COLO668 (cell line): Measurements from ENCODE around the gene SRSF5.

Experiments
- DNase-seq: peaks from one replicate; lab custom pipeline; 2025; ENCODE audit not compliant: unreplicated experiment; lab: John Stamatoyannopoulos, UW

The SRSF5 gene

GRCh38 chr14:69769623-69770022 is 2.7 kb downstream of the SRSF5 start:
- no peak for DNase-seq

GRCh38 chr14:69770559-69770958 is 3.6 kb downstream of the SRSF5 start:
- DNase-seq: no peak

GRCh38 chr14:69771136-69771535 is 4.2 kb downstream of the SRSF5 start:
- no peak for DNase-seq

GRCh38 chr14:69772082-69773017 is 5.4 kb downstream of the SRSF5 start:
- DNase-seq: no peak

GRCh38 chr14:69773571-69774276 is 6.8 kb downstream of the SRSF5 start:
- no peak for DNase-seq

- DNase-seq: no peak
These were observed 8.1 kb downstream of the SRSF5 start for GRCh38 chr14:69775012-69775411.

- no peak for DNase-seq
These were observed 10.0 kb downstream of the SRSF5 start for GRCh38 chr14:69776875-69777453.

- no peak for DNase-seq
These were observed 12.1 kb downstream of the SRSF5 start for GRCh38 chr14:69779088-69779487.

- DNase-seq: no peak
These were observed 13.2 kb downstream of the SRSF5 start for GRCh38 chr14:69780092-69780491.

- DNase-seq: no peak
These were observed 14.0 kb downstream of the SRSF5 start for GRCh38 chr14:69780952-69781351.

- no peak for DNase-seq
These were observed 18.0 kb downstream of the SRSF5 start for GRCh38 chr14:69784942-69785341.

- no peak for DNase-seq
These were observed 19.7 kb downstream of the SRSF5 start for GRCh38 chr14:69786603-69787002.

- no peak for DNase-seq
These were observed 22.2 kb downstream of the SRSF5 start for GRCh38 chr14:69789118-69789640.

GRCh38 chr14:69792887-69793421 is 26.0 kb downstream of the SRSF5 start:
- no peak for DNase-seq

GRCh38 chr14:69794791-69795190 is 27.8 kb downstream of the SRSF5 start:
- no peak for DNase-seq

- no peak for DNase-seq
These were observed 28.7 kb downstream of the SRSF5 start for GRCh38 chr14:69795691-69796090.

- no peak for DNase-seq
These were observed 30.0 kb downstream of the SRSF5 start, which contains the start of gene SLC10A1 for GRCh38 chr14:69796797-69797500. Gene SLC10A1 (minus strand): TSS chr14:69797241. CDS start chr14:69797155, 86 bp downstream.

GRCh38 chr14:69797573-69798338 is 30.8 kb downstream of the SRSF5 start:
- DNase-seq: no peak

GRCh38 chr14:69798339-69798735 is 31.4 kb downstream of the SRSF5 start:
- no peak for DNase-seq

GRCh38 chr14:69803753-69804152 is 36.8 kb downstream of the SRSF5 start:
- DNase-seq: no peak
